GM18505 (cell line): ENCODE data around the gene IFITM1.

ENCODE experiments used
- ATAC-seq: cut with Tn5 transposase; IDR thresholded peaks from one replicate; pipeline ENCODE4 v1.9.1; 2021; ENCODE audit not compliant: unreplicated experiment
- POLR2A ChIP-seq: IDR thresholded peaks from 4 replicates; pipeline ENCODE4 v1.6.1; 2011; ENCODE audit warnings: borderline replicate concordance; ENCODE audit not compliant: insufficient read depth, insufficient read length; ENCODE audit errors: extremely low read depth

The IFITM1 gene

GRCh38 chr11:295351-296170, 18.3 kb upstream of the IFITM1 start:
- no peak for ATAC-seq
- TF ChIP-seq POLR2A, result no peak

- no peak for TF ChIP-seq POLR2A
- no peak for ATAC-seq
These were observed 17.4 kb upstream of the IFITM1 start for GRCh38 chr11:296171-297050.

- TF ChIP-seq POLR2A, result no peak
- no peak for ATAC-seq
These were observed 16.7 kb upstream of the IFITM1 start for GRCh38 chr11:297051-297585.

GRCh38 chr11:297586-298405, 16.0 kb upstream of the IFITM1 start:
- no peak for ATAC-seq
- TF ChIP-seq POLR2A, result no peak

- no peak for ATAC-seq
- TF ChIP-seq POLR2A, result no peak
These were observed 15.3 kb upstream of the IFITM1 start for GRCh38 chr11:298406-299065.

- no peak for ATAC-seq
- no peak for TF ChIP-seq POLR2A
These were observed 14.6 kb upstream of the IFITM1 start, which contains the start of gene IFITM5 for GRCh38 chr11:299081-299891. Gene IFITM5 (minus strand): TSS chr11:299526. CDS start chr11:299490, 36 bp downstream.

- no peak for TF ChIP-seq POLR2A
- ATAC-seq, result no peak
These were observed 13.7 kb upstream of the IFITM1 start for GRCh38 chr11:299951-300735.

GRCh38 chr11:303363-303762, 10.5 kb upstream of the IFITM1 start:
- no peak for TF ChIP-seq POLR2A
- no peak for ATAC-seq

GRCh38 chr11:304061-304506, 9.8 kb upstream of the IFITM1 start:
- ATAC-seq, result no peak
- no peak for TF ChIP-seq POLR2A

GRCh38 chr11:304915-305843, 8.7 kb upstream of the IFITM1 start:
- no peak for TF ChIP-seq POLR2A
- no peak for ATAC-seq

GRCh38 chr11:305844-306211, 8.0 kb upstream of the IFITM1 start:
- TF ChIP-seq POLR2A, result no peak
- no peak for ATAC-seq
